Measurements from ENCODE around the gene POLR2M. TPM values are rescaled to one million over a fixed set of nuclear protein-coding genes. Genes with fewer than 3 reads are reported as not detected.

Gene POLR2M
- total and polyA plus RNA-seq, 4 donors = 7.8 to 230 (median 43.6) TPM

DNA sequence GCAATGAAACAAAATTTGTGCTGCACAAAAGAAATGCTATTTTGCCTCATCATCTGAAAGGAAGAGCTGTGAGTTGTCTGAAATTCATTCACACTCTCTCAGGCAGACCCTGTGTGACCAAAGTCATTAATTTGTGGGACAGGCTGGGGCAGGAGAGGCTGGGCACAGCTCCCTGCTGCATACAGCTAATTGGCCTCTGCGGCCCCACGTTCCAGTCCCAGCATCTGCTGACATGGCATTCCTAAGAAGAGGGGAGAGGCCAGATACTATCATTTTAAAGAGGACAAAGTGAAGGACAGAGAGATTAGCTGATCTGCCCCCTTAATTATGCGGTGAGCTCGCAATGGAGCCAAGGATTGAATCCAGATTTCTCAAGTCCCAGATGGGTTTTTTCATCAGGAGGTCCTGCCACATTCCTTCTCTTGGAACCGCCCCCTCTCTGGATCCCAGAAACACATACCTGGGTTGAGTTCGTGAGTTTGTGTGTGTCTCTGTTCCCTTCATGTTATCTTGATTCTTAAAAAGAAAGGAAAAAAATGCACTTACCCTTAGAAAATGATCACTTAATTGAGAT is 25.1 kb downstream of the POLR2M start:
- Histone ChIP-seq H3K4me3 (ENCODE audit: low read depth in 1 of 3, low read length in 3 of 3) (no peak overlapping the region), H3K4me1 (ENCODE audit: control insufficient read depth in 4 of 4, insufficient read depth in 4 of 4, low read length in 3 of 4) (peaks cover 0 to 3% (median 0%) of the 10 kb centered on the region in 4 donors), H3K36me3 (ENCODE audit: control insufficient read depth in 4 of 4, insufficient read depth in 3 of 4, low read depth in 1 of 4, low read length in 3 of 4) (no peaks in the 10 kb centered on the region), H3K9me3 (ENCODE audit: control insufficient read depth in 4 of 4, low read length in 3 of 4) (no peaks in the 10 kb centered on the region), H3K27ac (ENCODE audit: low read depth in 1 of 2, low read length in 2 of 2) (no peak overlapping the region), H3K9ac (ENCODE audit: low read depth in 1 of 2, low read length in 2 of 2) (no peak overlapping the region), H3K27me3 (ENCODE audit: control insufficient read depth in 4 of 4, insufficient read depth in 4 of 4, low read length in 3 of 4) (no peaks in the 10 kb centered on the region)
- DNase-seq (ENCODE audit: low spot score) = no peak
- 85% methylated on average over 6 of the region's 6 CpGs for WGBS
- TF ChIP-seq, protein P1, sequence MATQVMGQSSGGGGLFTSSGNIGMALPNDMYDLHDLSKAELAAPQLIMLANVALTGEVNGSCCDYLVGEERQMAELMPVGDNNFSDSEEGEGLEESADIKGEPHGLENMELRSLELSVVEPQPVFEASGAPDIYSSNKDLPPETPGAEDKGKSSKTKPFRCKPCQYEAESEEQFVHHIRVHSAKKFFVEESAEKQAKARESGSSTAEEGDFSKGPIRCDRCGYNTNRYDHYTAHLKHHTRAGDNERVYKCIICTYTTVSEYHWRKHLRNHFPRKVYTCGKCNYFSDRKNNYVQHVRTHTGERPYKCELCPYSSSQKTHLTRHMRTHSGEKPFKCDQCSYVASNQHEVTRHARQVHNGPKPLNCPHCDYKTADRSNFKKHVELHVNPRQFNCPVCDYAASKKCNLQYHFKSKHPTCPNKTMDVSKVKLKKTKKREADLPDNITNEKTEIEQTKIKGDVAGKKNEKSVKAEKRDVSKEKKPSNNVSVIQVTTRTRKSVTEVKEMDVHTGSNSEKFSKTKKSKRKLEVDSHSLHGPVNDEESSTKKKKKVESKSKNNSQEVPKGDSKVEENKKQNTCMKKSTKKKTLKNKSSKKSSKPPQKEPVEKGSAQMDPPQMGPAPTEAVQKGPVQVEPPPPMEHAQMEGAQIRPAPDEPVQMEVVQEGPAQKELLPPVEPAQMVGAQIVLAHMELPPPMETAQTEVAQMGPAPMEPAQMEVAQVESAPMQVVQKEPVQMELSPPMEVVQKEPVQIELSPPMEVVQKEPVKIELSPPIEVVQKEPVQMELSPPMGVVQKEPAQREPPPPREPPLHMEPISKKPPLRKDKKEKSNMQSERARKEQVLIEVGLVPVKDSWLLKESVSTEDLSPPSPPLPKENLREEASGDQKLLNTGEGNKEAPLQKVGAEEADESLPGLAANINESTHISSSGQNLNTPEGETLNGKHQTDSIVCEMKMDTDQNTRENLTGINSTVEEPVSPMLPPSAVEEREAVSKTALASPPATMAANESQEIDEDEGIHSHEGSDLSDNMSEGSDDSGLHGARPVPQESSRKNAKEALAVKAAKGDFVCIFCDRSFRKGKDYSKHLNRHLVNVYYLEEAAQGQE (IDR thresholded peaks at IDR 0.05) = no peak
- TF ChIP-seq, protein P2, sequence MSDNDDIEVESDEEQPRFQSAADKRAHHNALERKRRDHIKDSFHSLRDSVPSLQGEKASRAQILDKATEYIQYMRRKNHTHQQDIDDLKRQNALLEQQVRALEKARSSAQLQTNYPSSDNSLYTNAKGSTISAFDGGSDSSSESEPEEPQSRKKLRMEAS (IDR thresholded peaks at IDR 0.05) = no peak
- TF ChIP-seq, protein P3, sequence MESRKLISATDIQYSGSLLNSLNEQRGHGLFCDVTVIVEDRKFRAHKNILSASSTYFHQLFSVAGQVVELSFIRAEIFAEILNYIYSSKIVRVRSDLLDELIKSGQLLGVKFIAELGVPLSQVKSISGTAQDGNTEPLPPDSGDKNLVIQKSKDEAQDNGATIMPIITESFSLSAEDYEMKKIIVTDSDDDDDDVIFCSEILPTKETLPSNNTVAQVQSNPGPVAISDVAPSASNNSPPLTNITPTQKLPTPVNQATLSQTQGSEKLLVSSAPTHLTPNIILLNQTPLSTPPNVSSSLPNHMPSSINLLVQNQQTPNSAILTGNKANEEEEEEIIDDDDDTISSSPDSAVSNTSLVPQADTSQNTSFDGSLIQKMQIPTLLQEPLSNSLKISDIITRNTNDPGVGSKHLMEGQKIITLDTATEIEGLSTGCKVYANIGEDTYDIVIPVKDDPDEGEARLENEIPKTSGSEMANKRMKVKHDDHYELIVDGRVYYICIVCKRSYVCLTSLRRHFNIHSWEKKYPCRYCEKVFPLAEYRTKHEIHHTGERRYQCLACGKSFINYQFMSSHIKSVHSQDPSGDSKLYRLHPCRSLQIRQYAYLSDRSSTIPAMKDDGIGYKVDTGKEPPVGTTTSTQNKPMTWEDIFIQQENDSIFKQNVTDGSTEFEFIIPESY (IDR thresholded peaks at IDR 0.05) = no peak
- TF ChIP-seq, protein P4, sequence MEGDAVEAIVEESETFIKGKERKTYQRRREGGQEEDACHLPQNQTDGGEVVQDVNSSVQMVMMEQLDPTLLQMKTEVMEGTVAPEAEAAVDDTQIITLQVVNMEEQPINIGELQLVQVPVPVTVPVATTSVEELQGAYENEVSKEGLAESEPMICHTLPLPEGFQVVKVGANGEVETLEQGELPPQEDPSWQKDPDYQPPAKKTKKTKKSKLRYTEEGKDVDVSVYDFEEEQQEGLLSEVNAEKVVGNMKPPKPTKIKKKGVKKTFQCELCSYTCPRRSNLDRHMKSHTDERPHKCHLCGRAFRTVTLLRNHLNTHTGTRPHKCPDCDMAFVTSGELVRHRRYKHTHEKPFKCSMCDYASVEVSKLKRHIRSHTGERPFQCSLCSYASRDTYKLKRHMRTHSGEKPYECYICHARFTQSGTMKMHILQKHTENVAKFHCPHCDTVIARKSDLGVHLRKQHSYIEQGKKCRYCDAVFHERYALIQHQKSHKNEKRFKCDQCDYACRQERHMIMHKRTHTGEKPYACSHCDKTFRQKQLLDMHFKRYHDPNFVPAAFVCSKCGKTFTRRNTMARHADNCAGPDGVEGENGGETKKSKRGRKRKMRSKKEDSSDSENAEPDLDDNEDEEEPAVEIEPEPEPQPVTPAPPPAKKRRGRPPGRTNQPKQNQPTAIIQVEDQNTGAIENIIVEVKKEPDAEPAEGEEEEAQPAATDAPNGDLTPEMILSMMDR (IDR thresholded peaks at IDR 0.05; ENCODE audit: low read depth, low read length, missing input control) = no peak
- TF ChIP-seq, protein P5, sequence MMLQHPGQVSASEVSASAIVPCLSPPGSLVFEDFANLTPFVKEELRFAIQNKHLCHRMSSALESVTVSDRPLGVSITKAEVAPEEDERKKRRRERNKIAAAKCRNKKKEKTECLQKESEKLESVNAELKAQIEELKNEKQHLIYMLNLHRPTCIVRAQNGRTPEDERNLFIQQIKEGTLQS (IDR thresholded peaks at IDR 0.05) = no peak
- TF ChIP-seq TAF1 (conservative IDR thresholded peaks at IDR 0.05) (no peak), RXRA (IDR thresholded peaks at IDR 0.05) (no peak), YY1 (IDR thresholded peaks at IDR 0.05) (no peak), RAD21 (IDR thresholded peaks at IDR 0.05) (no peak), GABPA (IDR thresholded peaks at IDR 0.05 in 1 of 2, conservative IDR thresholded peaks at IDR 0.05 in 1 of 2) (no peak), EGR1 (IDR thresholded peaks at IDR 0.05; ENCODE audit: low read depth in 2 of 2) (no peak), JUND (IDR thresholded peaks at IDR 0.05) (no peak), SP1 (IDR thresholded peaks at IDR 0.05) (no peak), HNF4G (IDR thresholded peaks at IDR 0.05) (no peak), FOXA1 (IDR thresholded peaks at IDR 0.05) (no peak), FOXA2 (IDR thresholded peaks at IDR 0.05) (no peak), HNF4A (conservative IDR thresholded peaks at IDR 0.05) (no peak), NR2F2 (IDR thresholded peaks at IDR 0.05) (no peak)
